Islet precursor cell (in vitro differentiated cells): ENCODE measurements around the gene PLCB1.
"Not testable (repeated sequence)": the region's sequence is repeated elsewhere in the genome, so short reads cannot be mapped to it uniquely, and the experiment has no call there.

Experiments
- DNase-seq: peaks from one replicate; pipeline ENCODE4 v3.0.0-alpha.2; 2018

Gene PLCB1

GRCh38 chr20:8578161-8578865 is 446.2 kb downstream of the PLCB1 start:
- no peak for DNase-seq

GRCh38 chr20:8579035-8579434 is 447.0 kb downstream of the PLCB1 start:
- no peak for DNase-seq

GRCh38 chr20:8581446-8582183 is 449.5 kb downstream of the PLCB1 start:
- no peak for DNase-seq

GRCh38 chr20:8583012-8583565 is 451.0 kb downstream of the PLCB1 start:
- DNase-seq: no peak

GRCh38 chr20:8583566-8584043 is 451.5 kb downstream of the PLCB1 start:
- DNase-seq: no peak

GRCh38 chr20:8587251-8587650 is 455.2 kb downstream of the PLCB1 start:
- no peak for DNase-seq

- no peak for DNase-seq
Observed at GRCh38 chr20:8587810-8588209, 455.7 kb downstream of the PLCB1 start.

GRCh38 chr20:8589956-8590355 is 457.9 kb downstream of the PLCB1 start:
- no peak for DNase-seq

GRCh38 chr20:8600910-8601541 is 469.0 kb downstream of the PLCB1 start:
- not testable (repeated sequence) for DNase-seq

GRCh38 chr20:8601542-8601912 is 469.5 kb downstream of the PLCB1 start:
- no peak for DNase-seq

GRCh38 chr20:8602389-8603116 is 470.5 kb downstream of the PLCB1 start:
- no peak for DNase-seq

- no peak for DNase-seq
Observed at GRCh38 chr20:8608470-8608869, 476.4 kb downstream of the PLCB1 start.

- no peak for DNase-seq
Observed at GRCh38 chr20:8616792-8617191, 484.7 kb downstream of the PLCB1 start.

GRCh38 chr20:8621001-8621400 is 488.9 kb downstream of the PLCB1 start:
- DNase-seq: no peak

GRCh38 chr20:8624046-8624445 is 492.0 kb downstream of the PLCB1 start:
- DNase-seq: no peak

- DNase-seq: no peak
Observed at GRCh38 chr20:8624616-8625015, 492.6 kb downstream of the PLCB1 start.

- no peak for DNase-seq
Observed at GRCh38 chr20:8627340-8628004, 495.4 kb downstream of the PLCB1 start.

- no peak for DNase-seq
Observed at GRCh38 chr20:8631271-8631670, 499.2 kb downstream of the PLCB1 start.

GRCh38 chr20:8633366-8633765 is 501.3 kb downstream of the PLCB1 start:
- DNase-seq: no peak

- no peak for DNase-seq
Observed at GRCh38 chr20:8635048-8635572, 503.0 kb downstream of the PLCB1 start.

- no peak for DNase-seq
Observed at GRCh38 chr20:8635837-8636236, 503.8 kb downstream of the PLCB1 start.
